GM21447 (cell line): ENCODE data around the gene IGFBP1.
"Not testable (repeated sequence)": the region's sequence is repeated elsewhere in the genome, so short reads cannot be mapped to it uniquely, and the experiment has no call there.

Source experiments
- ATAC-seq: cut with Tn5 transposase; IDR thresholded peaks from one replicate; pipeline ENCODE4 v1.9.1; 2021; ENCODE audit not compliant: unreplicated experiment

IGFBP1 gene

GRCh38 chr7:45930967-45931366, 42.7 kb downstream of the IGFBP1 start:
- ATAC-seq, result no peak

- ATAC-seq, result no peak
Measured at GRCh38 chr7:45937301-45937700, 49.0 kb downstream of the IGFBP1 start.

GRCh38 chr7:45937862-45938261, 49.6 kb downstream of the IGFBP1 start:
- ATAC-seq, result no peak

GRCh38 chr7:45938626-45939302, 50.5 kb downstream of the IGFBP1 start:
- ATAC-seq, result no peak

- ATAC-seq, result no peak
Measured at GRCh38 chr7:45939574-45939973, 51.3 kb downstream of the IGFBP1 start.

GRCh38 chr7:45940237-45940781, 52.0 kb downstream of the IGFBP1 start:
- not testable (repeated sequence) for ATAC-seq

- no peak for ATAC-seq
Measured at GRCh38 chr7:45940939-45941338, 52.7 kb downstream of the IGFBP1 start.
